ENCODE results near the gene CEACAM20.

DNA sequence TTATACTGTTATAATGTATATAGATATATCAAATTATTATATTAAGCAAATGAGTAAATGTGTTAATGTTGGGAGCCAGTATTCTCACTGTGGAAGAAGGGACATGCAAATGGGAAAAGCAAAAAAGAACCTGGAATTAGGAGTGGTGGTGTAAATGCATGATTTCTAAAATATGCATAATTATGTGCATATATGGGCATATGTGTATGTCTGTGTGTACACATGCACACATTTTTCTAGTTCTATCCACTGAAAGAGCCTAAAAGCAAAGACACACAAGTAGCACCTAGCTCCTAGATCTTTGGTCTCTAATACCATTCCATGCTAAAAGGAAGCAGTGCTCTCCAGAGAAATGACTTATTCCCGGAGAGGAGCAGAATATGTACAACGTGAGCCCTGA lies 38.3 kb upstream of the CEACAM20 start:
- no peak for TF ChIP-seq GABPA (IDR thresholded peaks at IDR 0.05; ENCODE audit: low read depth)
- no peak for TF ChIP-seq POLR2AphosphoS5 (IDR thresholded peaks at IDR 0.05; ENCODE audit: low read depth)

All from HL-60 (cell line).